Measurements from ENCODE around the gene ESAM. TPM values are rescaled to one million over a fixed set of nuclear protein-coding genes. Genes with fewer than 3 reads are reported as not detected.
A peak's percentile ranks its signal among the peaks of the same experiment; 100 is the strongest.

The ESAM gene
- polyA plus RNA-seq, 1 of the 3 experiments (the other 2 are of a cell fraction) = 1.3 TPM

DNA sequence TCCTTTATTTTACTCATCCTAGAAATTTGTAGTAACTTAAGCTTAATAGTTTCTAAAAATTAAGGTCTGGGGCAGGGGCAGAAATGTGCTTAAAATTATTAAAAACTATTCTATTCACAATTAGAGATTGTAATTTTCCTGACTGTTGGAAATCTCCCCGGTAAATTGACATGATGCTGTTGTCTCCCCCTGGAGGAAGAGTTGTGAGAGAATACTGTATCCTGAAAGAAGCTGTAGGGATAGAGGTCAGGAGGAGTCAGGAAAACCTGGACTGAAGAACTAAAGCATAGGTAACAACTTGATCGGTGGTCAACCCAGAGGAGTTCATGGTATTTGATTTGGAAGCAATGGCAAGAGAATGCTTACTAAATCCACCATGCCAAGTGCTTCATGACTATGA lies 16.2 kb upstream of the ESAM start:
- Histone ChIP-seq H3K79me2 (ENCODE audit: insufficient read depth) (peaks cover 60% of the 10 kb centered on the region), H4K20me1 (ENCODE audit: insufficient read depth) (no peaks in the 10 kb centered on the region), H3K36me3 (replicated peaks in 1 of 2; ENCODE audit: control insufficient read depth in 1 of 2, insufficient read depth in 2 of 2, low read length in 1 of 2) (peaks cover 7 to 14% of the 10 kb centered on the region in 2 experiments), H3K9me3 (no peaks in the 10 kb centered on the region), H3K27ac (ENCODE audit: low read depth in 2 of 2, low read length in 1 of 2) (no peak overlapping the region), H3K4me1 (ENCODE audit: control insufficient read depth in 1 of 2, insufficient read depth in 2 of 2, low read depth in 1 of 2, low read length in 1 of 2) (no peaks in the 10 kb centered on the region), H3K9me2 (no peaks in the 10 kb centered on the region), H3K27me3 (ENCODE audit: insufficient read depth) (no peaks in the 10 kb centered on the region), H3K4me2 (no peak overlapping the region), H3K4me3 (ENCODE audit: low read depth in 2 of 2, low read length in 1 of 2) (no peak overlapping the region), H2AFZ (ENCODE audit: low read depth) (no peak overlapping the region), H3F3A (replicated peaks; ENCODE audit: insufficient read depth) (no peaks in the 10 kb centered on the region), H3K9ac (no peak overlapping the region)
- peak; percentile 16 for DNase-seq
- WGBS (ENCODE audit: low lambda C conversion rate) = 94% methylated on average over 2 of the region's 2 CpGs
- ChIA-PET POLR2A (interaction anchor here (1.1 kb wide), 1 partner anchor 22 kb away, joined by 4 read pairs; the partner anchor contains the start of gene MSANTD2), CTCF (interaction anchor here (0.8 to 9.9 kb wide), 7 partner anchors 8 to 117 kb away, joined by 3 to 60 read pairs (median 4); partner anchors contain the start of gene ESAM)
- TF ChIP-seq, protein P1, sequence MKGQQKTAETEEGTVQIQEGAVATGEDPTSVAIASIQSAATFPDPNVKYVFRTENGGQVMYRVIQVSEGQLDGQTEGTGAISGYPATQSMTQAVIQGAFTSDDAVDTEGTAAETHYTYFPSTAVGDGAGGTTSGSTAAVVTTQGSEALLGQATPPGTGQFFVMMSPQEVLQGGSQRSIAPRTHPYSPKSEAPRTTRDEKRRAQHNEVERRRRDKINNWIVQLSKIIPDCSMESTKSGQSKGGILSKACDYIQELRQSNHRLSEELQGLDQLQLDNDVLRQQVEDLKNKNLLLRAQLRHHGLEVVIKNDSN (IDR thresholded peaks at IDR 0.05; ENCODE audit: borderline replicate concordance, low read depth) = no peak
- TF ChIP-seq, protein P2, sequence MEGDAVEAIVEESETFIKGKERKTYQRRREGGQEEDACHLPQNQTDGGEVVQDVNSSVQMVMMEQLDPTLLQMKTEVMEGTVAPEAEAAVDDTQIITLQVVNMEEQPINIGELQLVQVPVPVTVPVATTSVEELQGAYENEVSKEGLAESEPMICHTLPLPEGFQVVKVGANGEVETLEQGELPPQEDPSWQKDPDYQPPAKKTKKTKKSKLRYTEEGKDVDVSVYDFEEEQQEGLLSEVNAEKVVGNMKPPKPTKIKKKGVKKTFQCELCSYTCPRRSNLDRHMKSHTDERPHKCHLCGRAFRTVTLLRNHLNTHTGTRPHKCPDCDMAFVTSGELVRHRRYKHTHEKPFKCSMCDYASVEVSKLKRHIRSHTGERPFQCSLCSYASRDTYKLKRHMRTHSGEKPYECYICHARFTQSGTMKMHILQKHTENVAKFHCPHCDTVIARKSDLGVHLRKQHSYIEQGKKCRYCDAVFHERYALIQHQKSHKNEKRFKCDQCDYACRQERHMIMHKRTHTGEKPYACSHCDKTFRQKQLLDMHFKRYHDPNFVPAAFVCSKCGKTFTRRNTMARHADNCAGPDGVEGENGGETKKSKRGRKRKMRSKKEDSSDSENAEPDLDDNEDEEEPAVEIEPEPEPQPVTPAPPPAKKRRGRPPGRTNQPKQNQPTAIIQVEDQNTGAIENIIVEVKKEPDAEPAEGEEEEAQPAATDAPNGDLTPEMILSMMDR (IDR thresholded peaks at IDR 0.05) = peak; percentile 35

DNA sequence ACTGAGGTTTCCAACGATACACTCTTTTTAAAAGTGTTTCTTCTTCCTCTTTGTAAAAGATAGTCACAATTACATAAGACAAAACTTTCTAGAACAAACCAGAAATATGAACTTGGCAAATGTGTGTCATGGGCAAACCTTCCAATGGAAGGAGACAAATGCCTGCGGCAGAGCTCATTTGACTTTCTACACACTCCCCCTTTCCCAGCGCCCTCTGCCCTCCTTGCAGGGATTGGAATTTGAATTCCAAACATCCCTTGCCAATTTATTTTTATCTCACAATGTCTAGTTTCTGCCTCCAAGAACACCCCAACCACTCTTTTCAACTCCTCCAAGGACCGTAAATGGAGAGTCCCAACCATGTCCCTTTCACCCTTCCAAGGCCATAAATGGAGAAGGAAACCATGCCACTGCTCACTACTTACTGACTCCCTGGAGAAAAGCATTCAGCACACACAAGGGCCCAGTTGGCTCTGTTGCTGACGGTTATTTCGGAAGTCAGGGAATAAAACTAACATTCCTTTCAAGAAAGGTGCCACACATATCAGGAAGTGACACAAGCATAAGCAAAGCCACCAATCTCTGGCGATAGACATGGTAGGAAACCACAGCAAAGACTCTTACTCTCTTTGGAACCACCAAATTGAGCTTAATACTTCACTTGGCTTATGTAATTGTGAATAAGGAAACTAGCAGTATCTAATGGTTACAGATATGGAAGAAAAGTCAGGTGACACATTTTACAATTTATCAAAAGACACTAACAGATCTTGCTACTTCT lies 15.0 kb upstream of the ESAM start:
- no peak for DNase-seq
- no peaks in the 10 kb centered on the region for H3K9me3 ChIP-seq
- H3K4me2 ChIP-seq = no peak overlapping the region
- CTCF ChIA-PET = interaction anchor here (0.8 to 9.9 kb wide), 5 partner anchors 10 to 116 kb away, joined by 3 to 60 read pairs (median 4); partner anchors contain the start of gene ESAM
- no peaks in the 10 kb centered on the region for H3F3A ChIP-seq (replicated peaks; ENCODE audit: insufficient read depth)
- TF ChIP-seq RXRA (IDR thresholded peaks at IDR 0.05; ENCODE audit: borderline replicate concordance, low read depth) (no peak), CHD2 (IDR thresholded peaks at IDR 0.05; ENCODE audit: low read length, partially characterized antibody) (no peak), NFIC (IDR thresholded peaks at IDR 0.05; ENCODE audit: borderline replicate concordance) (no peak), RFX5 (IDR thresholded peaks at IDR 0.05; ENCODE audit: low read length) (no peak), JUND (IDR thresholded peaks at IDR 0.05) (no peak), GATA2 (CRISPR knock-in tag; IDR thresholded peaks at IDR 0.05) (no peak), TCF12 (IDR thresholded peaks at IDR 0.05) (no peak), POLR2AphosphoS5 (IDR thresholded peaks at IDR 0.05; ENCODE audit: low read depth, low read length) (no peak), FOXM1 (IDR thresholded peaks at IDR 0.05; ENCODE audit: low read depth) (no peak), EZH2phosphoT487 (IDR thresholded peaks at IDR 0.05; ENCODE audit: borderline replicate concordance, low read depth) (no peak)
- TF ChIP-seq, protein P3, sequence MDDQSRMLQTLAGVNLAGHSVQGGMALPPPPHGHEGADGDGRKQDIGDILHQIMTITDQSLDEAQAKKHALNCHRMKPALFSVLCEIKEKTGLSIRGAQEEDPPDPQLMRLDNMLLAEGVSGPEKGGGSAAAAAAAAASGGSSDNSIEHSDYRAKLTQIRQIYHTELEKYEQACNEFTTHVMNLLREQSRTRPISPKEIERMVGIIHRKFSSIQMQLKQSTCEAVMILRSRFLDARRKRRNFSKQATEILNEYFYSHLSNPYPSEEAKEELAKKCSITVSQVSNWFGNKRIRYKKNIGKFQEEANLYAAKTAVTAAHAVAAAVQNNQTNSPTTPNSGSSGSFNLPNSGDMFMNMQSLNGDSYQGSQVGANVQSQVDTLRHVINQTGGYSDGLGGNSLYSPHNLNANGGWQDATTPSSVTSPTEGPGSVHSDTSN (IDR thresholded peaks at IDR 0.05) = no peak
- TF ChIP-seq, protein P4, sequence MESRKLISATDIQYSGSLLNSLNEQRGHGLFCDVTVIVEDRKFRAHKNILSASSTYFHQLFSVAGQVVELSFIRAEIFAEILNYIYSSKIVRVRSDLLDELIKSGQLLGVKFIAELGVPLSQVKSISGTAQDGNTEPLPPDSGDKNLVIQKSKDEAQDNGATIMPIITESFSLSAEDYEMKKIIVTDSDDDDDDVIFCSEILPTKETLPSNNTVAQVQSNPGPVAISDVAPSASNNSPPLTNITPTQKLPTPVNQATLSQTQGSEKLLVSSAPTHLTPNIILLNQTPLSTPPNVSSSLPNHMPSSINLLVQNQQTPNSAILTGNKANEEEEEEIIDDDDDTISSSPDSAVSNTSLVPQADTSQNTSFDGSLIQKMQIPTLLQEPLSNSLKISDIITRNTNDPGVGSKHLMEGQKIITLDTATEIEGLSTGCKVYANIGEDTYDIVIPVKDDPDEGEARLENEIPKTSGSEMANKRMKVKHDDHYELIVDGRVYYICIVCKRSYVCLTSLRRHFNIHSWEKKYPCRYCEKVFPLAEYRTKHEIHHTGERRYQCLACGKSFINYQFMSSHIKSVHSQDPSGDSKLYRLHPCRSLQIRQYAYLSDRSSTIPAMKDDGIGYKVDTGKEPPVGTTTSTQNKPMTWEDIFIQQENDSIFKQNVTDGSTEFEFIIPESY (IDR thresholded peaks at IDR 0.05; ENCODE audit: borderline replicate concordance, low read depth) = no peak
- TF ChIP-seq, protein P5, sequence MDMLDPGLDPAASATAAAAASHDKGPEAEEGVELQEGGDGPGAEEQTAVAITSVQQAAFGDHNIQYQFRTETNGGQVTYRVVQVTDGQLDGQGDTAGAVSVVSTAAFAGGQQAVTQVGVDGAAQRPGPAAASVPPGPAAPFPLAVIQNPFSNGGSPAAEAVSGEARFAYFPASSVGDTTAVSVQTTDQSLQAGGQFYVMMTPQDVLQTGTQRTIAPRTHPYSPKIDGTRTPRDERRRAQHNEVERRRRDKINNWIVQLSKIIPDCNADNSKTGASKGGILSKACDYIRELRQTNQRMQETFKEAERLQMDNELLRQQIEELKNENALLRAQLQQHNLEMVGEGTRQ (IDR thresholded peaks at IDR 0.05; ENCODE audit: borderline replicate concordance, low read depth, low read length) = no peak
- no peak overlapping the region for H2AFZ ChIP-seq (ENCODE audit: low read depth)
- no peak overlapping the region for H3K4me3 ChIP-seq (ENCODE audit: low read depth in 2 of 2, low read length in 1 of 2)
- H3K27me3 ChIP-seq (ENCODE audit: insufficient read depth) = no peaks in the 10 kb centered on the region
- no peak overlapping the region for H3K9ac ChIP-seq
- POLR2A ChIA-PET = no interaction called here
- WGBS (ENCODE audit: low lambda C conversion rate) = 99% methylated on average over 7 of the region's 7 CpGs
- no peaks in the 10 kb centered on the region for H4K20me1 ChIP-seq (ENCODE audit: insufficient read depth)
- peaks cover 65% of the 10 kb centered on the region for H3K79me2 ChIP-seq (ENCODE audit: insufficient read depth)
- no peaks in the 10 kb centered on the region for H3K4me1 ChIP-seq (ENCODE audit: control insufficient read depth in 1 of 2, insufficient read depth in 2 of 2, low read depth in 1 of 2, low read length in 1 of 2)
- H3K27ac ChIP-seq (ENCODE audit: low read depth in 2 of 2, low read length in 1 of 2) = no peak overlapping the region
- peaks cover 7 to 21% of the 10 kb centered on the region in 2 experiments for H3K36me3 ChIP-seq (replicated peaks in 1 of 2; ENCODE audit: control insufficient read depth in 1 of 2, insufficient read depth in 2 of 2, low read length in 1 of 2)
- H3K9me2 ChIP-seq = no peaks in the 10 kb centered on the region
